ENCODE results near the gene ASB13.

- no peak for TF ChIP-seq CTCF (IDR thresholded peaks at IDR 0.05; ENCODE audit: low read length)
- TF ChIP-seq EZH2phosphoT487 (IDR thresholded peaks at IDR 0.05; ENCODE audit: low read length), result no peak
- TF ChIP-seq EZH2 (optimal IDR thresholded peaks at IDR 0.05; ENCODE audit: low read depth, low read length), result no peak
These were observed 21.0 kb downstream of the ASB13 start for GRCh38 chr10:5645375-5645774.
